Measurements from ENCODE around the gene CENPL. TPM values are rescaled to one million over a fixed set of nuclear protein-coding genes. Genes with fewer than 3 reads are reported as not detected.

CENPL gene

Small RNA genes within 50 kb of the gene (small RNA-seq; reads per million reads assigned to genes)
- not detected for gene RF00019 (ENCODE audit: insufficient read depth)

Data from mesendoderm (in vitro differentiated cells).